ENCODE measurements around the gene SPINT3.
"Not testable (repeated sequence)": the region's sequence is repeated elsewhere in the genome, so short reads cannot be mapped to it uniquely, and the experiment has no call there.

The SPINT3 gene

DNA sequence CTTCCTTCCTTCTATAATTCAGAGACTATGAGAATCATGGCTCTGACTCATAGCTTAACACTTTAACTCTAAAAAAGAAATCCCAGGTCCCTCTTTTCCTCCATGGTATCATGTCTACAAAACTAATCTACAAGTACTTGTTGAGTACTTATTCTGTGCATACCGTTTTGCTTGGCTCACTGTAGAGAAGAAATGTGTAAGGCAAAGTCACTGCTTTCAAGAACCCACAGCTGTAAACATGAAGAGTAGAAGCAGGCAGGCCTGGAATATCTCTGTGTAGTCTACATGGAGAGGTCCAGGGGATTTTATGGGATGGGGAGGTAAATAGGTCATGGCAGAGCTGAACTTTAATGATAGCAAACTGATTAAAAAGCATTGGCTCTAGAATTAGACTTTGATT lies 13.8 kb downstream of the SPINT3 start:
- no peak for DNase-seq

DNA sequence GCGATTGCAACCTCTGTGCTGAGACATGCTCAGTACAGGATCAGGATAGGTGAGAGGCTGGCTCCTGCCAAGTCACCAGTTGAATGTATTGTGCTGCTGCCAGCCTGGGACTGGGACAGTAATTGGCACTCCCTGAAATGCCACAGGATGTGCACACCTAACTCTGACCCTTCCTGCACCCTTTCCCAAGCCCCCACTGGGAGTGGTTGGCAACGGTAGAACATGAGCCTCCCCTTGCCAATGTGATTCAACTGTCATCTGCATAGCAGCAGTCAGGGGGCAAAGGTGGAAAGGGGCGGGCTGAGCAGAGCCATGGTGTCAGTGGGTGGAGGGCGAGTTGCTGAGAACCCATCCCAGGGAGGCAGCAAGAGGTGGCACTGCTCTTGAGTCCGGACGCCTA lies 15.4 kb downstream of the SPINT3 start:
- no peak for DNase-seq

DNA sequence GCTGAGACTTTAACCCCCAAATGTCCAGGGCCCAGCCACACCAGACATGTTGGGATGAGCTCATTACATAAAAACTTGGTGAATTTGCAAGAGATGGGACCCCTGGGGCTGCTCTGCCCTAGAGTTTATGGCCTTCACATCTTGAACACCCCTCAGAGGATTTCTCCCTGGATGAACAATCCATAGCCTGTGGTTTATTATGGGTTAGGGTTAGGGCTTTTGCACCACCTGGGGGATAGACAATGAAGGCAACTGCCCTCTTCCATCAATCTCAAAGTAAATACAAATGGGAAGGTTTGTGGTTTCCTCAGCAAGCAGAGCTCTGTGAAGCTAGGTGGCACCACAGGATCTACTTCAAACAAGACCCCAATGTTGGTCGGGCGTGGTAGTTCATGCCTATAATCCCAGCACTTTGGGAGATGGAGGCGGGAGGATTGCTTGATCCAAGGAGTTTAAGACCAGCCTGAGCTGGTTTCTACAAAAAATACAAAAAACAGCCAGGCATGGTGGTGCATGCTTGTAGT lies 17.4 kb downstream of the SPINT3 start:
- no peak for DNase-seq

DNA sequence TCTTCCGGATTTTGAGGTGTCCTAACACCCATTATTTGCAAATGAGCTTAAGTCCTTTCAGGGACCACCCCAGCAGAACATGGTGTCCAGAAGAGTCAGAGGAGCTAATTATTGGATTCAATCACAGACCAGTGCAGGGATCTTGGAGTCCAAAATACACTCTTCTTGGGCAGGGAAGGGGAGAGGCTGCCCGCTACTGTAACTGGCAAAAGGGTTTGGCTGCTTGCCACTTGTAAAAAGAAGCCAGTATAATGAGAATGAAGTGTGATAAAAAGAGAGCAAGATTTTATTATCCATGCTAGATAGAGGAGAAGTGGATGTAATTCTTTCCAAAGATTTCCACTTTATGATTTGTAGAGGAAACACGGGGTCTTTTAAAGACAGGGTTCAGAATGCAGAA lies 19.3 kb downstream of the SPINT3 start:
- no peak for DNase-seq

DNA sequence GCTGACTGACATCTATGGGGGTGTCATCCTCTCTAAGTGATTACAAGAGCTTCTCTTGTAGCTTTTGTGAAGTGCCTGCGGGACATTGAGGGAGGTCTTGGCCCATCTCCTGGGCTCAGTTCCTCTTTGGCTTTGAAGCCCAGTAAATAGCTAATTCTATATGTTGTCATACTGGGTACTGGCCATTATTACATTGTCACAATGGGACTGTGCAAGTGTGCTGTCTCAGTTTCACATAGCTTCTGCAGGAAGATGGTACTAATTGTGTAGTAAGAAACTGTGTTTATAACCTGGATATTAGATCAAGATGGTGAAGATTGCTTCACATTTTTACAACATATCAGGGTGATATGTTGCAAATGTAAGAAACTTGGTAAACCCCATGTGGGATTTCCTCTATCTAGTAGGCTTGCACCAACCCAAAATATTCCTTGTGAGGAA lies 19.9 kb downstream of the SPINT3 start:
- DNase-seq = peak; percentile 91

DNA sequence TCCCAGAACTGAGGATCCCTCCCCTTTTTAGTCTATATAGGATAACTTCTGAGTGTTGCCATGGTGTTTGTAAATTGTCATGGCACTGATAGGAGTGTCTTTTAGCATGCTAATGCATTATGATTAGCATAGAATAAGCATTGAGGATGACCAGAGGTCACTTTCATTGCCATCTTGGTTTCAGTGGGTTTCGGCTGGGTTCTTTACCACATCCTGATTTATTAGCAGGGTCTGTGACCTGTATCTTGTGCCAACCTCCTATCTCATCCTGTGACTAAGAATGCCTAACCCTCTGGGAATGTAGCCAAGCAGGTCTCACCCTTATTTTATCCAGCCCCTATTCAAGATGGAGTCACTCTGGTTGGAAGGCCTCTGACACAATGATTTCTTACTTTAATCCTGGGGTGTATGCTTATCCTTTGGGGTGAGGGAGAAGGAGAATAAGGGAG lies 26.3 kb downstream of the SPINT3 start:
- DNase-seq = no peak

DNA sequence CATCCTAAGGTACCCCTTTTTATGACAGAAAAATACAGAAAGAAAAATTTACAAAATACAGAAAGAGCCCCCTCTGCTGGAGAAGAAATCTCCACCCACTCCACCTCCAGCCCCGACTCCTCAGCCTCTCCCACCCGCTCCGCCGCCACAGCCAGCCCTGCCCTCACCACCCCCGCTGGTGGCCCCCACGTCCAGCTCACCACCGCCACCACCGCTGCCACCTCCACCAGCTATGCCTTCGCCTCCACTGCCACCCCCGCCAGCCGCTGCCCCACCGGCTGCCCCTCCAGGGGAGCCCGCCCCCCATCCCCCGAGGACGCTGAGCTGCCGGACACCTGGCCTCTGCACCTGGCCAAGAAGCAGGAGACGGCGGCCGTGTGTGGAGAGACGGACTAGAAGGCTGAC lies 28.2 kb downstream of the SPINT3 start:
- no peak for DNase-seq

DNA sequence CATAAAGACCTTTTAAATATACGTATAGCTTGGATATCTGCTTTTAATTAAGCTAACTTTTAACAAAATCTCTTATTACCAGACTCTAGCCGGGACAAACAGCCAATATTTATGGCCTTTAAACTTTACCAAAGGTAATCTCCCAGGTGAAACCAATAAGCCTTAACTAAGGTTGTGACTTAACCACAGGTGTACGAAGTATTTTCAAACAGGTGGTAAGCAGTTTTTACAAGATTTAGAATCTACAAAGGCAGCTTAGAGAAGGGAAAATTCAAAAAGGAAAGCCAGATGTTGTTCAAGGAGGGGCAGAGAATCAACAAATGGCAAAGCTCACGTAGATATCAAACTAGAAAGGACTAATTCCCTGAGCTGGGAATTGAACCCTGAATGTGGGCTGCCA lies 30.0 kb downstream of the SPINT3 start:
- DNase-seq = no peak

DNA sequence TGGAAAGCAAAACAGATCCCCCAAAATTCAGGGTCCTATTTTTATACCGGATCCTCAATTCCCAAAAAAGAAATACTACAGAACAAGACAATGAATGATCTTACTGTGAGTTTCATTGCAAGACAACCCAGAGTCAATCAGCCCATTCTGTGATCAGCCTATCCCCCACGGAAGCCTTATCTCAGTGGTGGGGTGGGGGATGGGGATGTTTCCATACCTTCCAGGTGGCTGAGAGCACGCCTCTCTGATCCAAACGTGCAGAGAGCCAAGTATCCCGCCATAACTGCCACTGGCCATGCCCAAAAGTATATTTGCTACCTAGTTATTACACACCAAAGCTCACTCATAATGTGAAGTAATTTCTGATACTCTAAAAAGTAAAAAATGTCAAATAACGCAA lies 30.7 kb downstream of the SPINT3 start:
- DNase-seq = no peak

DNA sequence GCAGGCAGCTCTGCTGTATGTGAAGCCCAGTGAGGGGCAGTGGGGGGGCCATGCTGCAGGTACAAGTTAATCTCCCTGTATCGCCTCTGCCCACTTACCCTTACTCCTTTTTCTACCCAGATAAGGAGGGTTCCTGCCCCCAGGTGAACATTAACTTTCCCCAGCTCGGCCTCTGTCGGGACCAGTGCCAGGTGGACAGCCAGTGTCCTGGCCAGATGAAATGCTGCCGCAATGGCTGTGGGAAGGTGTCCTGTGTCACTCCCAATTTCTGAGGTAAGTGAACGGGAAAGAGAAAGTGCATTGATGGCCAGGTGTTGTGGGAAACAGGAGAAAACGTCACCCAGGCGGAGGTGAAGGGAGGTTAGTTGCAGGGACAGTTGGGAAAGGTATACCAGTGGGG lies 35.6 kb downstream of the SPINT3 start:
- no peak for DNase-seq

DNA sequence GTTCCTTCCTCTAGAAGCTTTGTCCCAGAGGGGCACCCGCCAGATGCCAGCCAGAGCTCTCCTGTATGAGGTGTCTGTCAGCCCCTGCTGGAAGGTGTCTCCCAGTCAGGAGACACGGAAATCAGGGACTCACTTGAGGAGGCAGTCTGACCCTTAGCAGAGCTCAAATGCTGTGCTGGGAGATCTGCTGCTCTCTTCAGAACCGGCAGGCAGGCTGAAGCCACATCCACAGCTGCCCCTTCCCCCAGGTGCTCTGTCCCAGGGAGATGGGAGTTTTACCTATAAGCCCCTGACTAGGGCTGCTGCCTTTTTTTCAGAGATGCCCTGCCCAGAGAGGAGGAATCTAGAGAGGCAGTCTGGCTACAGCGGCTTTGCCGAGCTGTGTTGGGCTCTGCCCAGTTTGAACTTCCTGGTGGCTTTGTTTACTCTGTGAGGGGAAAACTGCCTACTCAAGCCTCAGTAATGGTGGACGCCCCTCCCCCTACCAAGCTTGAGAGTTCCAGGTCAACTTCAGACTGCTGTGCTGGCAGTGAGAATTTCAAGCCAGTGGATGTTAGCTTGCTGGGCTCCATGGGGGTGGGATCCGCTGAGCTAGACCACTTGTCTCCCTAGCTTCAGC lies 37.8 kb downstream of the SPINT3 start:
- not testable (repeated sequence) for DNase-seq

DNA sequence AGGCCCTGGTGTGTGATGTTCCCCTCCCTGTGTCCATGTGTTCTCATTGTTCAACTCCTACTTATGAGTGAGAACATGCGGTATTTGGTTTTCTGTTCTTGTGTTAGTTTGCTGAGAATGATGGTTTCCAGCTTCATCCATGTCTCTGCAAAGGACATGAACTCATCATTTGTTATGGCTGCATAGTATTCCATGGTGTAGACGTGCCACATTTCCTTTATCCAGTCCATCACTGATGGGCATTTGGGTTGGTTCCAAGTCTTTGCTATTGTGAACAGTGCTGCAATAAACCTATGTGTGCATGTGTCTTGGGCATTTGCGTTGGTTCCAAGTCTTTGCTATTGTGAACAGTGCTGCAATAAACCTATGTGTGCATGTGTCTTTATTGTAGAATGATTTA lies 43.1 kb downstream of the SPINT3 start:
- DNase-seq = not testable (repeated sequence)

DNA sequence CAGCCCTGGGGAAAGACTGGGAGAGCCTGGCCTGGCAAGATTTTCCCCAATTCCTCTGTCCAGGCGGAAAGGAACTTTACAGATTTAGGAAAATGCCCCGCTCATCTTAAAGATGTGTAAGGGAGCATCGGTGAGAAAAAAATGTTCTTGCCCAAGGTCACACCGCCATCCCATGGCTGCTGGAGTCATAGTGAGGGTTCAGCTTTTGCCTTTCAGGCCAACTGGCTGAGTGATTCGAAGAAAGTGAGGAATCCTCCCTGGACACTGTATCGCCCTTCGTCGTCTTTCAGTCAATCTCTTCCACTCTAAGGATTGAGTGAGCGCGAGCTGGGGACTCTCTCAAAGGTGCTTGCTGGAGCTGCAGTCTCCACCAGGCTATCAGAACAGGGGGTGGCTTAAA lies 44.5 kb downstream of the SPINT3 start:
- no peak for DNase-seq

DNA sequence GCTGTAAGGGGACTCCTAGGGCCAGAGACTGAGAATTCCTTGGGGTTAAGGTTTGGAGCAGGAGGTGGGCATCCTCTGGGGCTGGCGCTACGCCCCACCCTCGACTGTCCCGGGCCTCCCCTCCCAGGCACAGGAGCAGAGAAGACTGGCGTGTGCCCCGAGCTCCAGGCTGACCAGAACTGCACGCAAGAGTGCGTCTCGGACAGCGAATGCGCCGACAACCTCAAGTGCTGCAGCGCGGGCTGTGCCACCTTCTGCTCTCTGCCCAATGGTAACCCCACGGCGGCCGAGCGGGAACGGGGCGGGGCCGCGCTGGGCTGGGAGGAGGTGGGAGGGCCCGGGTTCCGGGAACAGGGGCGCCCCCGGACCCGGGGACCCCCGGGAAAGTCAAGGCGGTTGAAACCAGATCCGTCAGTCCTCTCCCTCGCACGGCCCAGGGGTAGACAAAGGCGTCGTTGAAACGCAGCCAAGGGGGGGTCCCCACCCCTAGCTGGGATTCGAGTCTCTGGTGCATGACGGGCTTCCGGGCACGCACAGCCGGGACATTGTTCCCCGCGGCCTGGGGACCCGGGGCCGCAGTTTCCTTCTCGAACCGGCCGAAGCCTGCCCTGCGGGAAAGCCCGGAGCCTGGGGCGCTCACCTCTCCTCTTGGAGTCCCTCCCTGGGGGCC lies 45.0 kb downstream of the SPINT3 start:
- peak; percentile 41 for DNase-seq

DNA sequence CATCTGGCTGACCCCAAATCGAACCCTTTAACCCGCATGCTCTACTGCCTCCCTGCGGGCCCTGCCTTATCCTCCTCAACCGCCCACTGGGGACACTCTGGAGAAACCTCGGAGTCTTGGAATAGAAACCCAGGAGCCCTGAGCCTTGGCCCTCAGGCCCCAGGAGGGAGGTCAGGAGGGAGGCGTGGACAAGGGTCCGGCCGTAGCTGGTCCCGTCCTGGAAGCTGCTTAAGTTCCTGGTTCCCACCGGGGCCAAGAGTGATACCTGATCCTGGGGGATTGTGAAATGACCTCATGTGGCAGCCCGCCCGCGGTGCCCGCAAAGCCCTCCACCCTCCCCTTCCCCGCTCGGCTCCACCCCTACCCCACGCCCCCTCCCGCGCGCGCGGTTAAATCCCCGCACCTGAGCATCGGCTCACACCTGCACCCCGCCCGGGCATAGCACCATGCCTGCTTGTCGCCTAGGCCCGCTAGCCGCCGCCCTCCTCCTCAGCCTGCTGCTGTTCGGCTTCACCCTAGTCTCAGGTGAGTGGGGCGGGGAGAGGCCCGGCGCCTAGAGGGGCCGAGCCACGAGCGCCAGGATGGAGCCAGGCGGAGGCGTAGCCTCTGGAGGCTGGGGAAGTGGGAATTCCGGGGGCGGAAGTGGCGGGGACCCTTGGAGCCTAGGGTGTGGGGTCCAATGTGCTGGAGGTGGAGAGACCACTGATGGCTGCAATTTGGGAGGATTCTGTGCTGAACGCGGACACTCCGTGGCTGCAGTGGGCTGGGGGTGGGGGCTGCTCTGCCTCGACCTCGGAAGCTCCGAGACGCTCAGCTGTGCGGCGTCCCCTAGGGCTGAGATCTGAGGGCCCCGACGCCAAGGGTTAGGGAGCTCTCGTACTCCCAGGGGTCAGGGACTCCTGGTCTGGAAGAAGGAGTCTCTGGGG lies 45.8 kb downstream of the SPINT3 start, which contains the start of gene WFDC2:
Gene WFDC2 (plus strand): TSS at position 418 of the 926 bp plus-strand sequence. CDS start 29 bp downstream, at position 447.
- DNase-seq = no peak

DNA sequence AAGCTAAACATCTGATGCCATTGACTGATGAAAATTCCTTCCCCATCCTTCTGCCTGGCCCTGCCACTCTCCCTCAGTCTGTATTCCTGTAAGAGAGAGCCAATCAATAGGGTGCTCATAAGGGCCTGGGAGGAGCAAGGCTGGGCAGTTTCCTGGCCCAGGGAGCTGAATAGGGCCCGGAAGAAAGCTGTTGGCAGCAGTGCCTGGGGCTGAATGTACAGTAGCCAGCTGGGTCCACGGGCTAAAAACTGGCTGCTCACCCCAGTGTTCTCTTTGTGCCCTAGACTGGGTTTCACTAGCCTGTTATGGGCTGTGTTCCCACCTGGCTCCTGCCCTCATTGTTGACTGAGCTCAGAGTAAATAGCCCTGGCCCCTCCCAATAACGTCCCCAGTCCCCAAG lies 47.6 kb downstream of the SPINT3 start:
- DNase-seq = no peak

DNA sequence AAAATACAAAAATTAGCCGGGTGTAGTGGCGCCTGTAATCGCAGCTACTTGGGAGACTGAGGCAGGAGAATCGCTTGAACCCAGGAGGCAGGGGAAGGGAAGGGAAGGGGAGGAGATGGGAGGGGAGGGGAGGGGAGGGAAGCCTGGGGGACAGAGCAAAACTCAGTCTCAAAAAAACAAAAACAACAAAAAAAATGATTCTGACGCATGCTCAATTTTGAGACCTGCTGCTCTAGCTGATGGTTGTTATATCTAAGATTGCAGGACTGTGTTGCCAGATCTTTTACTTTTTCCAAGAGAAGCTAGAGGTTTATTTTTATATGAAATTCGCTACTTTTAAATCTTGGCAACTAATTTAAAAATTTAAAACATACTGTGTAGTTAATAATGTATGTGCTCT lies 48.2 kb downstream of the SPINT3 start:
- no peak for DNase-seq

DNA sequence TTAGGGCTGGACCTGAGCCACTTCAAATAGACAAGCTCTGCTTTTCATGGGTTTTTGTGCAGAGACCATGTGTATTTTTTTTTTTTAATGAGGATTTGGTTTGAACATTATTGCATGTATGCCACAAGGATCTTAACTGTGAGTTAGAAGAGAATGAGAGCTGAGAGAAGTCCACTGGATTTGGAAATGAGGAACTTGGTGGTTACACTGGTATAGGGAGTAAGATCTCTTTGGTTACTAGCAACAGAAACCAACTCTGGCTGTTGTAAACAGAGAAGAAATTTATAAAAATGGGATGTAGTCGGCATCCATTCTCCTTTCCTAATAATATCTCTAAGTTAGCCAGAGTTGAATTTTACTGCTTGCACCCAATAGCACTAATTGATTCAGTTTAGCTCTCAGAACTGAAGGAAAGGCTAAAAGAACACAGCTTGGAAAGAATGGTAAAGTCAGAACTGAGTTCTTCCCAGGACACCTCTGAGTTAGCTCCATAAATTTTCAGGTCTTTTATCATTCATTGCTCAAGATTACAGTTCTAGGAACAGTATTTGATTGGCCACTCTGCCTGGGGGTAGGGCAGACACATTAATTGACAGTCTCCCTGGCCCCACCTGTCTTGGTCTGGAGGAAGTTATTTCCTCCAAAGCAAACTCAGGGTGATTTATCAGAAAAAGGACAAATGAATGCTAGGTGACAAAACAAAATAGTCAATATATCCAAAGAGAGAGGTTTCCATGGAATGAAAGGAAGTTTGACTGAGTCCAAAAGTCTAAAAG lies 49.7 kb downstream of the SPINT3 start:
- DNase-seq = peak; percentile 41

DNA sequence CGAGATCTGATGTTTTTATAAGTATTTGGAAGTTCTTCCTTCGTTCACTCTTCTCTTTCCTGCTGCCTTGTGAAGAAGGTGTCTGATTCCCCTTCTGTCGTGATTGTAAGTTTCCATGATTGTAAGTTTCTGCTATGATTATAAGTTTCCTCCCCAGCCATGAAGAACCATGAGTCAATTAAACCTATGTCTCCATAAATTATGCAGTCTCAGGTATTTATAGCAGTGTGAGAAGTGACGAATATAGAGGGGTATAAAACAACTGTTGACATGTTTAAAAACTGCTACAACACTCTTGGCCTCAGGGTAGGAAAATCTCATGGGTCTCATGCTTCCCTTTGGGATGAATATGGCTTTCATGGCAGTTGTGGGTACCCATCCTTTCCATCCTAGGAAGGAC lies 51.7 kb downstream of the SPINT3 start:
- no peak for DNase-seq

DNA sequence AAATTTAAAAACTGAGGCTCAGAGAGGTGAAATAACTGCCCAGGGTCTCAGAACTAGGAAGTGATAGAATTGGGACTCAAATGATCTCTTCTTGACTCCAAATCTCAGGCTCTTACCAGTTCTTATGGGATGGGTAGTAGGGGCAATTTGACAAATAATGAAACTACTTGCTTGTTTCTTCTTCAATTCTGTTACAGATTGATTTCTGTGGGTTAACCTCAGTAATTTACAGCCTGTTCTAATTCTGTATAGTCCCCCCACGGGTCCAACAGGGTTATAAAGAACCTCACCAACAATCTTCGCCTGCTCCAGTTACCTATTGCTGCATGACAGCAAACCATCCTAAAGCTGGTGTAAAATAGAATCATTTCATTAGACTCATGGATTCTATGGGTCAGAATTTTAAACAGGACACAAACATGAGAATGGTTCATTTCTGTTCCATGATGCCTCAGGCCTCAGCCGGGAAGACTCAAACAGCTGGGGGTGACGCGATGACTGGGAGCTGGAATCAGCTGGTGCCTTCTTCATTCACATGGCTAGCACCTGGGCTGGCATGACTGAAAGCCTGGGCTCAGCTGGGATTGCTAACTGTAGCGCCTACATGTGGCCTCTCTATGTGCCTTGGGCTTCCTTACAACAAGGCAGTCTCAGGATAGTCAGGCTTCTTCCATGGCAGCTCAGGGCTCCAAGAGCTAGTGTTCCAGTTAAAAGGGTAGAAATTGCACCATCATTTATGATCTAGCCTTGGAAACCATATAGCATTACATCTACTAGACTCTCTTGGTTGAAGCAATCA lies 52.5 kb downstream of the SPINT3 start:
- DNase-seq = no peak

All from suppressor macrophage treated with lipopolysaccharide for 4 hours (primary cell).